ENCODE results near the gene KIAA0753.

DNA sequence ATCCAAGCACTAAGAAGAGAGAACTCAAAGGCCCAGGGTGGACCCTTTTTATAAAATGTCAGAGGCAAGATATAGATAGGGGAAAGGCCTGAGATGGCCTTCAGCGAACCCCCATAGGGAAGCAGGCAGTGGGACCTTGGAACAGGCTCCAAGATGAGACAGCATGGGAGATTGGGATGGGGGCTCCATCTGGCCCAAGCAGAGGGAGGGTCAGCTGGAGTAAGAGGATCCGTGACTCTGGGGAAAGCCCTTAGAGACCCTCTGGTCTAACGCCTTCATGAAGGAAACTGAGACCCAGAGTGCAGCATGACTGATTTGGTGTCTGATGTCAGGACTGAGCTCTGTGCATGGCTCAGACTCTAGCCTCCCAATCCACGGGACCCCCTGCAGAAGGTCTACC, 41.8 kb upstream of the KIAA0753 start:
- TF ChIP-seq REST (IDR thresholded peaks at IDR 0.05; ENCODE audit: insufficient replicate concordance, low read depth) (no peak), POLR2AphosphoS5 (IDR thresholded peaks at IDR 0.05; ENCODE audit: low read depth) (no peak), GABPA (IDR thresholded peaks at IDR 0.05; ENCODE audit: low read depth) (no peak)
- TF ChIP-seq, protein P1, sequence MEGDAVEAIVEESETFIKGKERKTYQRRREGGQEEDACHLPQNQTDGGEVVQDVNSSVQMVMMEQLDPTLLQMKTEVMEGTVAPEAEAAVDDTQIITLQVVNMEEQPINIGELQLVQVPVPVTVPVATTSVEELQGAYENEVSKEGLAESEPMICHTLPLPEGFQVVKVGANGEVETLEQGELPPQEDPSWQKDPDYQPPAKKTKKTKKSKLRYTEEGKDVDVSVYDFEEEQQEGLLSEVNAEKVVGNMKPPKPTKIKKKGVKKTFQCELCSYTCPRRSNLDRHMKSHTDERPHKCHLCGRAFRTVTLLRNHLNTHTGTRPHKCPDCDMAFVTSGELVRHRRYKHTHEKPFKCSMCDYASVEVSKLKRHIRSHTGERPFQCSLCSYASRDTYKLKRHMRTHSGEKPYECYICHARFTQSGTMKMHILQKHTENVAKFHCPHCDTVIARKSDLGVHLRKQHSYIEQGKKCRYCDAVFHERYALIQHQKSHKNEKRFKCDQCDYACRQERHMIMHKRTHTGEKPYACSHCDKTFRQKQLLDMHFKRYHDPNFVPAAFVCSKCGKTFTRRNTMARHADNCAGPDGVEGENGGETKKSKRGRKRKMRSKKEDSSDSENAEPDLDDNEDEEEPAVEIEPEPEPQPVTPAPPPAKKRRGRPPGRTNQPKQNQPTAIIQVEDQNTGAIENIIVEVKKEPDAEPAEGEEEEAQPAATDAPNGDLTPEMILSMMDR (IDR thresholded peaks at IDR 0.05; ENCODE audit: insufficient read depth, low read length), result no peak

Measured in HL-60 (cell line).